GM19193 (cell line): Measurements from ENCODE around the gene ROR1.

ENCODE experiments used
- POLR2A ChIP-seq: IDR thresholded peaks from 4 replicates; pipeline ENCODE4 v1.6.1; 2011; ENCODE audit not compliant: insufficient read depth, insufficient read length; ENCODE audit errors: extremely low read depth

Gene ROR1

GRCh38 chr1:63849149-63849548 lies 75.3 kb downstream of the ROR1 start:
- no peak for TF ChIP-seq POLR2A

- TF ChIP-seq POLR2A = no peak
These were observed 80.3 kb downstream of the ROR1 start for GRCh38 chr1:63854091-63854490.

GRCh38 chr1:63855942-63856341 lies 82.1 kb downstream of the ROR1 start:
- TF ChIP-seq POLR2A = no peak

- no peak for TF ChIP-seq POLR2A
These were observed 83.1 kb downstream of the ROR1 start for GRCh38 chr1:63856924-63857323.

- TF ChIP-seq POLR2A = no peak
These were observed 83.7 kb downstream of the ROR1 start for GRCh38 chr1:63857478-63857877.

GRCh38 chr1:63858153-63858552 lies 84.3 kb downstream of the ROR1 start:
- TF ChIP-seq POLR2A = no peak

GRCh38 chr1:63859480-63860275 lies 85.9 kb downstream of the ROR1 start:
- no peak for TF ChIP-seq POLR2A

GRCh38 chr1:63861052-63861691 lies 87.4 kb downstream of the ROR1 start:
- TF ChIP-seq POLR2A = no peak

GRCh38 chr1:63863145-63863544 lies 89.3 kb downstream of the ROR1 start:
- no peak for TF ChIP-seq POLR2A

- no peak for TF ChIP-seq POLR2A
These were observed 90.4 kb downstream of the ROR1 start for GRCh38 chr1:63864224-63864641.

GRCh38 chr1:63865561-63865960 lies 91.7 kb downstream of the ROR1 start:
- TF ChIP-seq POLR2A = no peak

- TF ChIP-seq POLR2A = no peak
These were observed 92.3 kb downstream of the ROR1 start for GRCh38 chr1:63866084-63866483.

- TF ChIP-seq POLR2A = no peak
These were observed 93.8 kb downstream of the ROR1 start for GRCh38 chr1:63867429-63868176.

- no peak for TF ChIP-seq POLR2A
These were observed 94.5 kb downstream of the ROR1 start for GRCh38 chr1:63868268-63868781.

- no peak for TF ChIP-seq POLR2A
These were observed 96.3 kb downstream of the ROR1 start for GRCh38 chr1:63870152-63870551.

- no peak for TF ChIP-seq POLR2A
These were observed 97.6 kb downstream of the ROR1 start for GRCh38 chr1:63871463-63871862.

- no peak for TF ChIP-seq POLR2A
These were observed 99.9 kb downstream of the ROR1 start for GRCh38 chr1:63873751-63874150.
